DOHH2 (cell line): ENCODE data around the gene ENO2.
"Not testable (repeated sequence)": the region's sequence is repeated elsewhere in the genome, so short reads cannot be mapped to it uniquely, and the experiment has no call there.

Source experiments
- H3F3A ChIP-seq: fragments of 200-600 bp; sonication (generic), shearing (Covaris generic); 2 replicates; pipeline ENCODE4 v1.6.0; 2016; ENCODE audit warnings: antibody characterized with exemption, mild to moderate bottlenecking; ENCODE audit not compliant: control insufficient read depth, insufficient read depth
- H3K27ac ChIP-seq: fragments of 200-600 bp; sonication (generic); 2 replicates; pipeline ENCODE4 v1.5.1; 2014; ENCODE audit warnings: low read depth, mild to moderate bottlenecking, low read length, moderate library complexity
- H3K27me3 ChIP-seq: fragments of 200-600 bp; sonication (generic); 2 replicates; pipeline ENCODE4 v1.6.1; 2014; ENCODE audit warnings: mild to moderate bottlenecking, low read length, mixed read lengths; ENCODE audit not compliant: control insufficient read depth
- H3K36me3 ChIP-seq: fragments of 200-600 bp; sonication (generic); 2 replicates; pipeline ENCODE4 v1.6.1; 2014; ENCODE audit warnings: mild to moderate bottlenecking, low read length, moderate library complexity, mixed read lengths; ENCODE audit not compliant: control insufficient read depth
- H3K4me1 ChIP-seq: fragments of 200-600 bp; sonication (generic); 2 replicates; pipeline ENCODE4 v1.6.1; 2014; ENCODE audit warnings: mild to moderate bottlenecking, low read length, mixed read lengths; ENCODE audit not compliant: control insufficient read depth
- H3K4me2 ChIP-seq: fragments of 200-600 bp; sonication (generic); 2 replicates; pipeline ENCODE4 v1.6.0; 2014; ENCODE audit warnings: mild to moderate bottlenecking, low read length, moderate library complexity
- H3K4me3 ChIP-seq: fragments of 200-600 bp; sonication (generic); 2 replicates; pipeline ENCODE4 v1.5.1; 2014; ENCODE audit warnings: mild to moderate bottlenecking, low read length, mixed read lengths
- H3K79me2 ChIP-seq: fragments of 200-600 bp; sonication (generic); 2 replicates; pipeline ENCODE4 v1.6.1; 2014; ENCODE audit warnings: mild to moderate bottlenecking, low read length, mixed read lengths; ENCODE audit not compliant: control insufficient read depth
- H3K9me2 ChIP-seq: fragments of 200-600 bp; sonication (generic); replicated peaks from 2 replicates; pipeline ENCODE4 v1.6.1; 2014; ENCODE audit warnings: mild to moderate bottlenecking, low read length, mixed read lengths; ENCODE audit not compliant: control insufficient read depth
- H3K9me3 ChIP-seq: fragments of 200-600 bp; sonication (generic); 2 replicates; pipeline ENCODE4 v1.6.1; 2014; ENCODE audit warnings: antibody characterized with exemption, low read length, mixed read lengths; ENCODE audit not compliant: control insufficient read depth, insufficient read depth
- H4K20me1 ChIP-seq: fragments of 200-600 bp; sonication (generic); 2 replicates; pipeline ENCODE4 v1.6.0; 2014; ENCODE audit warnings: low read depth, mild to moderate bottlenecking, antibody characterized with exemption, low read length, moderate library complexity; ENCODE audit not compliant: control insufficient read depth, insufficient read depth
- EZH2phosphoT487 ChIP-seq: fragments of 200-600 bp; sonication (generic); IDR thresholded peaks from 2 replicates; pipeline ENCODE4 v1.6.1; 2017; ENCODE audit warnings: borderline replicate concordance, mild to moderate bottlenecking, antibody characterized with exemption, low read length, moderate library complexity, mixed read lengths
- TF ChIP-seq, protein P1 (sequence below): fragments of 200-600 bp; sonication (generic); IDR thresholded peaks from one replicate; pipeline ENCODE4 v1.5.1; 2014; ENCODE audit warnings: antibody characterized with exemption, mild to moderate bottlenecking, low read depth, low read length; ENCODE audit not compliant: poor library complexity, severe bottlenecking

The ENO2 gene

DNA sequence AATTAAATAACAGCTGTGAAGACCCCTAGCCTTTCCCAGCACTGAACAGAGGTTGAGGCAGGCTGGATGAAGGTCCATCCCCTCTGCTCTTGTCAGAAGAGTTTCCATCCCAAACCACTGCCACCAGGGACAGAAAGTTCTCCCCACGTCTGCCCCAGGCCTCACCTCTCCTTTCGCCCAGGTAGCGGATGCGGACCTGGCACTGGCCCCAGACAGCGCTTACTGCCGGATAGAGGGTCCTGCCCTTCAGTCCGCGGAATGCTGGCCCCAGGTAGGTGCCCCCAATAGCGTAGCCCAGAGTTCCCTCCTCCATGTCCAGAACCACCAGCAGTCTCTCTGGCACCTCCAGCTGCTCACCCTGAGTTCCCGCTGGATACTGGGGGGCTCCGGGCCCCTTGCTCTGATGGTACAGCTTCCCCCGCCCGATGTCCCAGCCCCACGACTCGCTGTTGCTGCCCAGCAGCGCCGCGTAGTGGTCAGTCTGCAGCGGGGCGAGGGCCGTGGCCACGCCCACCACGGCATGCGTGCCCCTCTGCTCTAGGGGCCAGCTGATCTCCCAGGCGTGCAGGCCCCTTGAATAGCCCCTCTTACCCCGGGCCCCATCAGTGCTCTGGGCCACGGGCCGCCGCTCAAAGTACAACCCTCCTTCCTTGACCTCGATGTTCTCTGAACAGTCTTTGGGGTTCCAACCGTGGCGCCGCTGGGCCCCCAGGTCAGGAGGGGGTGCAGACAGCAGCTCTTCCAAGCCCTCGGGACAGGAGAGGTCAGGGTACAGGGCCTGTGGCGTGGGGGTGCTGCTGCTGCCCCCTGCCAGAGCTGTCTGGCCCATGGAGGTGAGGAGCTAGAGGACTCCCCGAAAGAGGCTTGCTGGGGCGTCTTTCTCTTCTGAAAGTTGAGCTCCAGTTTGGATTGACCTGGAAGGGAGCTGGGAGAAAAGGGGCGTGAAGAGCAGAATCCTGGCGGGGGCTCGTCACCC is 42.0 kb upstream of the ENO2 start:
- H3K4me3 ChIP-seq: peak overlapping the region; percentile 78
- no peaks in the 10 kb centered on the region for H3K9me2 ChIP-seq
- no peaks in the 10 kb centered on the region for H3K9me3 ChIP-seq
- H3K27me3 ChIP-seq: no peaks in the 10 kb centered on the region; the same call in 1 of the 2 replicates
- peaks cover 34% of the 10 kb centered on the region for H3K79me2 ChIP-seq
- H3K27ac ChIP-seq: peak overlapping the region; percentile 61
- H3K36me3 ChIP-seq: peaks cover 66% of the 10 kb centered on the region
- H3F3A ChIP-seq: peaks cover 34% of the 10 kb centered on the region
- peaks cover 46% of the 10 kb centered on the region for H3K4me1 ChIP-seq
- TF ChIP-seq, protein P1, sequence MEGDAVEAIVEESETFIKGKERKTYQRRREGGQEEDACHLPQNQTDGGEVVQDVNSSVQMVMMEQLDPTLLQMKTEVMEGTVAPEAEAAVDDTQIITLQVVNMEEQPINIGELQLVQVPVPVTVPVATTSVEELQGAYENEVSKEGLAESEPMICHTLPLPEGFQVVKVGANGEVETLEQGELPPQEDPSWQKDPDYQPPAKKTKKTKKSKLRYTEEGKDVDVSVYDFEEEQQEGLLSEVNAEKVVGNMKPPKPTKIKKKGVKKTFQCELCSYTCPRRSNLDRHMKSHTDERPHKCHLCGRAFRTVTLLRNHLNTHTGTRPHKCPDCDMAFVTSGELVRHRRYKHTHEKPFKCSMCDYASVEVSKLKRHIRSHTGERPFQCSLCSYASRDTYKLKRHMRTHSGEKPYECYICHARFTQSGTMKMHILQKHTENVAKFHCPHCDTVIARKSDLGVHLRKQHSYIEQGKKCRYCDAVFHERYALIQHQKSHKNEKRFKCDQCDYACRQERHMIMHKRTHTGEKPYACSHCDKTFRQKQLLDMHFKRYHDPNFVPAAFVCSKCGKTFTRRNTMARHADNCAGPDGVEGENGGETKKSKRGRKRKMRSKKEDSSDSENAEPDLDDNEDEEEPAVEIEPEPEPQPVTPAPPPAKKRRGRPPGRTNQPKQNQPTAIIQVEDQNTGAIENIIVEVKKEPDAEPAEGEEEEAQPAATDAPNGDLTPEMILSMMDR: peak; percentile 92
- TF ChIP-seq EZH2phosphoT487: no peak
- H4K20me1 ChIP-seq: peaks cover 24% of the 10 kb centered on the region
- H3K4me2 ChIP-seq: peak overlapping the region; percentile 88

DNA sequence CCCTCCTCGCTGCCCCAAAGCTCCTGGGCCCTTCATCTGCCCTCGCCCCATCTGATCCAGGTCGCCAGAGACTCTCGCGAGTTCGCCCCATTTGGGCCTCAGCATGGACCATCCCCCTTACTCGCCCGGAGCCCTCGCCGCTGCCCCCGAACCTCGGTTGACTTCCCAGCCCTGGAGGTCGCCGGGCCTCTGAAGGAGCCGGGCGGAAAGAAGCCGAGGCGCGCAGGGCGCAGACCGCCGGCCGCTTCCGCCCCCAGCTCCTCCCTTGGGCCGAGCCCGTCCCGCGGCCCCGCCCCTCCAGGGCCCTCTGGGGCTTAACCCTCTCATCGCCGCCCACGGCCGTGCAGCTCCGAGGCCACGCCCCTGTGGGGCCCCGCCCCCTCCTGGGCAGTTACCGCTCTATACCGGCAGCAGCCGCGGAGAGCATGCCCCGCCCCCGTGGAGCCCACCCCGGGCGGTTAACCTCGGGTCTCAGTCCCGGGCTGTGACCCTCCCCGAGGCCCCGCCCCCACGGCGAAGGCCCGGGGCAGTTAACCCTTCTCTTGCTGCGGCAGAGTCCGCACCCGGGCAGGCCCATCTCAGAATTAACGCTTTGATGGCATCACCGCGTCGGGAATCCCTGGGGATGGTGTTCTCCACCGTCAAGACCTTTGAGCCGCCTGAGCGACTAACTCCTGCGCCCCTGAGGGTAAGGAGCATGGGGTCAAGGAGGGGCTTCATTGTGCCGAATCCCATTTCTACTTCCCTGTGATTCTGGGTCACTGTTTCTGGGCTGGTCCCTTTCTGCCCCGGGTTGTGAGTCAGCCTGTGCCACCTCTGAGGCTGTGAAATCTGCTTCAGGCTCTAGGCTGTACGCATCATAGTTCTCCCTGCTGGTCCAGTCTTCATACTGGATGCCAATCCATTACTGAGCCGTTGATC is 41.0 kb upstream of the ENO2 start, which contains the start of gene SPSB2:
TSS of gene SPSB2 (minus strand) at position 210 of the 921 bp plus-strand sequence. CDS start 402 bp downstream, outside the sequence.
- Histone ChIP-seq H3K36me3 (peaks cover 58% of the 10 kb centered on the region), H3F3A (peaks cover 32% of the 10 kb centered on the region), H4K20me1 (peaks cover 20% of the 10 kb centered on the region), H3K27me3 (no peaks in the 10 kb centered on the region; the same call in 1 of the 2 replicates), H3K9me2 (no peaks in the 10 kb centered on the region), H3K4me2 (peak within 1 kb of the TSS; percentile 88), H3K9me3 (no peaks in the 10 kb centered on the region), H3K79me2 (peaks cover 24% of the 10 kb centered on the region), H3K4me3 (peak within 1 kb of the TSS; percentile 78), H3K27ac (peak within 1 kb of the TSS; percentile 61), H3K4me1 (peaks cover 46% of the 10 kb centered on the region)
- TF ChIP-seq EZH2phosphoT487: no peak
- TF ChIP-seq, protein P1: no peak

DNA sequence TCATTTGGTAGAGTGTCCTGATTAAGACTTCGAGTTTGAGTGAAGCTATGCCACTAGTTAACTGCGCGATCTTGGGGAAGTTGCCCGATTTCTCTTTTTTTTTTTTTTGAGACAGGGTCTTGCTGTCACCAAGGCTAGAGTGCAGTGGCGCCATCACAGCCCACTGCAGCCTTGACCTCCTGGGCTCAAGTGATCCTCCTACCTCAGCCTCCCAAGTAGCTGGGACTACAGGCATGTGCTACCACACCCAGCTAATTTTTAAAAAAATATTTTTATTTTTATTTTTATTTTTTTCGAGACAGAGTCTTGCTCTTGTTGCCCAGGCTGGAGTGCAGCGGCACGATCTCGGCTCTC is 40.4 kb upstream of the ENO2 start:
- Histone ChIP-seq H4K20me1 (peaks cover 14% of the 10 kb centered on the region), H3K4me2 (peak overlapping the region; percentile 88), H3F3A (peaks cover 28% of the 10 kb centered on the region), H3K4me1 (peaks cover 42% of the 10 kb centered on the region), H3K4me3 (peak overlapping the region; percentile 78), H3K79me2 (peaks cover 17% of the 10 kb centered on the region), H3K36me3 (peaks cover 51% of the 10 kb centered on the region)
- not testable (repeated sequence) for H3K27ac ChIP-seq, H3K9me3 ChIP-seq, H3K9me2 ChIP-seq, H3K27me3 ChIP-seq

DNA sequence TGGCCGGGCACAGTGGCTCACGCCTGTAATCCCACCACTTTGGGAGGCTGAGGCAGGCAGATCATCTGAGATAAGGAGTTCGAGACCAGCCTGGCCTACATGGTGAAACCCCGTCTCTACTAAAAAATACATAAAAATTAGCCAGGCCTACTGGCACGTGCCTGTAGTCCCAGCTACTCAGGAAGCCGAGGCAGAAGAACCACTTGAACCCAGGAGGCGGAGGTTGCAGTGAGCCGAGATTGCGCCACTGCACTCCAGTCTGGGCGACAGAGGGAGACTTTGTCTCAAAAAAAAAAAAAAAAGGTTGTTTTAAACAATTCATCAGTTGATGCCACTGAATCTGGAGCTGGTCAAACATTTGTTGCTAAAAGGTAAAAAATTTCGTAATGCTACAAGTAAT is 34.6 kb upstream of the ENO2 start:
- not testable (repeated sequence) for H3K4me3 ChIP-seq, H3K27ac ChIP-seq, H3K9me3 ChIP-seq, H3K27me3 ChIP-seq, H3K4me2 ChIP-seq, H3F3A ChIP-seq, H3K79me2 ChIP-seq, H4K20me1 ChIP-seq, H3K9me2 ChIP-seq, H3K4me1 ChIP-seq
- H3K36me3 ChIP-seq: peaks cover 11% of the 10 kb centered on the region
